ENCODE measurements around the gene GBP7.
"Not testable (repeated sequence)": the region's sequence is repeated elsewhere in the genome, so short reads cannot be mapped to it uniquely, and the experiment has no call there.

Gene GBP7

DNA sequence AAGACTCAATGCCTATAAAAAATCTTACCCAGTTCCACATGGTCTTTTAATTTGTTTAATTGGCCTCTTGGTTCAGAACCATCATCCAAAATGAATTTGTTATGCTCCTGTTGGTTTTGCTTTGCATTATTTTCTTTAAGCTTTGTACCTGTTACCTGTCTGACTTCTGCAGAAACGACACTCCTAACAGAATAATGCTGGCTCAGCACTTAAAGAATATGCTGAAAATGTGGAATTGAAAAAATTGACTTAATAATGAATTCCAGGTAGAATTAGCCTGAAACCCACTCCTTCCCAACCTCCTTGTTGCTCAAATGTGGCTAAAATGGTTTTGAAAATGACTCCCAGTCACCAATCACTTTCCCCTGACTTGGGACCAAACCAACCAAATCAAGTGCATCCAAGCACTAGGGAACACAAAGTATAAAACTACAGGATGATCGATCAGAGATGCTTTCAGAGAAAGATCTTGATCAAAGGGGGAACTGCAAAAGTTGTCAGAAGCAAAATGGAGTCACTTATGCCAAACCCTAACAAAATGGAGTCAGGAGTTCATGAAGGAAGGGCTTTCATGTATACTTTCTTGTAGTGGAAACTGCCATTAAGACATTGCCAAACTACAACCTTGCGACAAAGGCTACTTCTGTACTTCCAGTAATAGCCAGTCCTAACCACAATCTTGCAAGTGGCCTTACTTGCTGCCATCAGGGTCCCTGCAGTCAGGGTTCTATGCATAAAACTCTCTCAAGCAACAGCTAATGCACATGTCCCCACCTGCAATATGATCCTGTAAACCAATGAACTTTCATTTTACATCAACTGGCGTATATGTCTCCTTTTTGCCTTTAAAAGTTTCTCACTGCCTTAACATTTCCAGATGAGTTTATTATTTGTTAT, 5.4 kb downstream of the GBP7 start:
- DNase-seq (ENCODE audit: low spot score): no peak

DNA sequence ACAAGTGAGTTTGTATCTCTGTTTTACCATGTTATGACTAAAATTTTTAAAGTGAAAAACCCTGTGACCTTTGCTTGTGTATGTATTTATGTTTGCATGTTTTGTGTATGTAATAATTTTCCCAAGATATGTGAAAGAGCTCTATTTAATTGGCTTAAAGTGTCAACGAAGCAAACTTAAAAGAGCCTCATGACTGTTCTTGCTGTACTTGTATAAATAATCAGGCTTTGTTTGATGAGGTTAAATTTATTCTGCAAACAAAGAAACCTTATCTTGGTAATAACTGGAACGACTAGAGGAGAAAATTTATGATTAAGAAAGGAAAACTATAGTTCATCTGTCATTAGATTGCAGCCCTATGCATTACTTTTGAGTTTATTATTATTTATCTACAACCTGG, 6.6 kb downstream of the GBP7 start:
- no peak for DNase-seq (ENCODE audit: low spot score)

DNA sequence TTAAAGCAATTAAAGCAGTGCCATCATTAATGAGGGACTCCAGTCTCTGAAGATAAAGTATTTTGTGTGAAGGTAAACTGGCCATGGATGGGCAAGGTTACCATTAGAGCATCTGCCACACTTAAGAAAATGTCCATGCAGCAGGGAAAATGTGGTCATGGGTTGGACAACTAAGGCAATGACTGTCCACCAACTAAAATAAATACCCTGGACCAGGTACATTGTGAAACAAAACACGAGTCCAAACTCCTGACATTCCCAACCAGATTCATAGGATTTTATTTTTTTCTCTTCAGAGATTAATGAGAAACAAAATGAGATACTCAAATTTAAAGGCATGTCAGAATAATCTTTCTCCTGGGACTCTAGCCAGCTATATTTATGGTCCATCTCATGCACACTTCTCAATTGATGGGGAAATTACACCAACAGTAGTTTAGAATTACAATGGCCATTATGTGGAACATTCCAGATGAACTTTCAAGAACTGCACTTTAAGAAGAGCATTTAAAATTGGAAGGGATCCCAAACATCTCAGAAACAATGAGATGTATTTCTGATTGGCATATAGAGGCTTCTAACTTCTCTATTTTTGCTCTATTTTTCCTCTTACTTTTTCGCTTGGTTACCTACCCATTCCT, 8.1 kb downstream of the GBP7 start:
- no peak for DNase-seq (ENCODE audit: low spot score)

DNA sequence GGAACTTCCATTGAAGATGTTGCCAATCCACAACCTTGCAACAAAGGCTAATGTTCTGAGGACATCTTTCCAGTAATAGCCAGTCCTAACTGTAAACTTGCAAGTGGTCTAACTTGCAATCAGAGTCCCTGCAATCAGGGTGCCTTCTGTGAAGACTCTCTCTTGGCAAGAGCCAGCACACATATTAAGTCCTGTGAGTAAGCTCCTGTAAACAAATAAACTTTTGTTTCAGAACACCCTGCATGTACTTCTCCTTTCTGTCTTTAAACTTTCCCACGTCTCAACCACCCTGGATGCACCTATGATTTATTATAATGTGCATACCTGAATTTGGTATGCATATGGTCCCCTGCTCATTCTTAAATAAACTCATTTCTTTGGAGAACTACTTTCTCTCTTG, 9.1 kb downstream of the GBP7 start:
- no peak for DNase-seq (ENCODE audit: low spot score)

DNA sequence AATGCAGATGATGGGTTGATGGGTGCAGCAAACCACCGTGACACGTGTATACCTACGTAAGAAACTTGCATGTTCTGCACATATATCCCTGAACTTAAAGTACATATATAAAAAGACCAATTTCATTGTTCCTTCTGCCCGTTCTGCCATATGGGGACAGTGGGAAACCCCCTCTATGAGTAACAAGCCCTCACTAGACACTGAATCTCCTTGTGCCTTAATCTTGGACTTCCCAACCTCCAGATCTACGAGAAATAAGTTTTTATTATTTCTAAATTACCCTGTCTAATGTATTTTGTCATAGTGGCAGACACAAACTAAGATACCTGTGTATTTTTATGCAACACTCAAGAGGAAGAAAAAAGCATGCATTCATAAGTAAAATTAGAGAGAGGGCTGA, 10.0 kb downstream of the GBP7 start:
- DNase-seq (ENCODE audit: low spot score): no peak

DNA sequence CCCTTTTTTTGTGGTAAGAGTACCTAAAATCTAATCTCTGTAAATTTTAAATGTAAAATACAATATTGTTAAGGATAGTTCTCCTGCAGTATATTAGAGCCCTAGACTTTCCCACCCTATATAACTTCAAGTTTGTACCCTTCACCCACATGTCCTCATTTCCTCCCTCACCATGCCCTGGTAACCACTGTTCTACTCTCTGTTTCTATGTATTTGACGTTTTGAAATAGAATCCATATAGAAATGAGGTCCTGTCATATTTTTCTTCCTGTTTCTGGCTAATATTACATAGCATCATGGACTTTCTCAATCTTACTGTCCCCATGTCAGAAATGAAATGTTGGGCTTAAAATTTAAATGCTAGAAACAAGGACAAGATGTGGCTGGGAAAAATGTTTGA, 24.8 kb downstream of the GBP7 start:
- no peak for DNase-seq (ENCODE audit: low spot score)

DNA sequence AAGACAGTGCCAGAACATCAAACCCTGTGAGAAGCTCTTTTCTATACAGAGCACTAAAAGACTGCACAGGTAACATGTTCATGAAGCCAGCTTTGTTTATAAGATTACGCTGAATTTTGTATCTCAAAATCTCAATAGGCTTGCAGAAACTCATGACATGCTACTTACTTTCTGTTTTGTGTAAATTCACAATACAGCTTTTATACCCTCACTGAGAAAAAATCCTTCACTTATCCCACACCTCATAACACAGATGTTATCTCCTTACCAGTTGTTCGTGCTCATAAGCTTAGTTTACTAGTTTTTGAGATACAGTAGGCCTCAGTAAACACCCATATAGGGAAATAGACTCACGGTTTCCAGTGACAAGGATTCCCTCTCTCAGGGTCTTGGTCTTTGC, 25.8 kb downstream of the GBP7 start:
- DNase-seq (ENCODE audit: low spot score): no peak

DNA sequence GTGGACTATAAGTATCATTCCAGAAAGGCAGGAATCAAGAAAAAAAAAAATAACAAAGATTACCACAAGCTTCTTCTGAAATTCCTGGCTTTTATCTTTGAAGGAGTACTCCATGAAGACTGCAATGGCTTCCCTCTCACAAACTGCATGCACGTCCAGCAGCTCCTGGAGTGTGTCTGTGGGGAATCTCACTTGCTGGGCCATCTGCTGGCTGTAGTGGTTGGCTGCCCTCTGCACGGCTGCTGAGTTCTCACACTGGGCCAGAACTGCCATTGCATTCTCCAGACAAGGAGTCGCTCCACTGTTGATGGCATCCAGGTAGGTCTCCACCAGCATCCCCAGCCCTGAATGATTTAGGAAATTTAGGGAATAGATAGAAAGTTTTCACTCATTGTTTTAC, 26.6 kb downstream of the GBP7 start:
- no peak for DNase-seq (ENCODE audit: low spot score)

DNA sequence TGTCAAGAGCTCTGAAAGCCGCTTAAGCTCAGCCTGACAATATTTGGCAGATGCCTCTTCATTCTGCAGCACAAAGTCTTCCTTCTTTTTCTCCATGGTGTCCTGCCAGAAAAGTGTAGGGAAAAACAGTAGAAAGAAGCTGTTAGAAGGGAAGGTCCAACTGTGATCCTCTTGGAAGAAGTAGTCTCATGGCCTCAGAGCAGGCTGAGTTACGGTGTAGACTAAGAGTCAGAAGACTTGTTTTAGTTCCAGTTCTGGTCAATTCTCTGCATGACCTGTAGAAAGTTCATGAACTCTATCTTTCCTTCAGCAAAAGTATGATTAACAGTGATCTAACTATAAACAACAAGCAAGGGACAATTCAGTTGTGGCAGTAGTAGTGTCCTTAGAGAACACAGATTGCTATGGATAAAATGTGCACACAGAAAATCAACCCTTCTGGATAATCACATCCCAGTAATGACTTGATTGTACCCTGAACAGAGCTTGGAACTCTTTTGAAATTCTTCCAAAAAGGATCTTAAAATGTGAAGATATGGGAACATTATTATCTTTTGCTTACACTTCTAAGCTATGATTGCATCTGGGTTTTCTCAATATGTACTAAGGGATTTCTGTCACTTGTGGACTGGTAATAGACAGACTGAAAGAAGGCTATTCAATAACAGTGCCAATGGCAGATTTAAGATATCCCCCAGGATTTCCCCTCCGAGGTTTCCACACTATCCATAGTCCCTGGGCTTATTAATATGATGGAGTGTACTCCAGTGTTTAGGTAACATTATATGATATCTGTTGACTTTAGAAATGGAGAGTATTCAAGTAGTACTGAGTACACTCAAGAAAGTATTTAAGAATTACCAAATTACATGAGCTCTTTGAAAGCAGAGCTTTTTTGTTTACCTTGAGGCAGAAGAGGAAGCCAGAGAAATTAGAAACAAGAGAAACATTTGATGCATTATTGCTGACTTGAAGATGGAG, 27.8 kb downstream of the GBP7 start:
- DNase-seq (ENCODE audit: low spot score): no peak

DNA sequence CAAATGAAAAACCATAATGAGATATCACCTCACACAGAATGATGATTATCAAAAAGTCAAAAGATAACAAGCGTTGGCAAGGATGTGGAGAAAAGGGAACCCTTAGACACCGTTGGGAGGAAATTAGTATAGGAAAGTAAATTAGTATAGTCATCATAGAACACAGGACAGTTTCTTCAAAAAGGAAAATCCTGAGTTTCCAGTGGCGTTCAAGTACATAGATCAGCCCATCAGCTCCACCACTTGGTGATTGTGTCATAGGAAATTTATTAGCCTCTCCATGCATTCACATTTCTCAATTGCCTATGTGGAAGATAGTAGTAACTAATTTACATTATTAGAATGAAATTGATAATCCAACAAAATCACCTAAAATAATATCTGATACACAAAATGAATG, 29.1 kb downstream of the GBP7 start:
- no peak for DNase-seq (ENCODE audit: low spot score)

DNA sequence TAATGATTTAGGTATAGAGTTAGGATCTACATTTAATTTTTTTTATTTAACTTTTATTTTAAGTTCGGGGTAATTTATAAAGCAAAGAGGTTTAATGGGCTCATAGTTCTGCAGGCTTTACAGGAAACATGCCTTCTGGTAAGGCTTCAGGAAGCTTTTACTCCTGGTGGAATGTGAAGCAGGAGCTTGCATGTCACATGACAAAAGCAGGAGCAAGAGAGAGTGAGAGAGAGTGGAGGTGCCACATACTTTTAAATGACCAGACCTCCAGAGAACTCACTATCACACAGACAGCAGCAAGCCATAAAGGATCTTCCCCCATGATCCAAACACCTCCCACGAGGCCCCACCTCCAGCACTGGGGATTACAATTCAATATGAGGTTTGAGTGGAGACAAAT, 32.3 kb downstream of the GBP7 start:
- no peak for DNase-seq (ENCODE audit: low spot score)

DNA sequence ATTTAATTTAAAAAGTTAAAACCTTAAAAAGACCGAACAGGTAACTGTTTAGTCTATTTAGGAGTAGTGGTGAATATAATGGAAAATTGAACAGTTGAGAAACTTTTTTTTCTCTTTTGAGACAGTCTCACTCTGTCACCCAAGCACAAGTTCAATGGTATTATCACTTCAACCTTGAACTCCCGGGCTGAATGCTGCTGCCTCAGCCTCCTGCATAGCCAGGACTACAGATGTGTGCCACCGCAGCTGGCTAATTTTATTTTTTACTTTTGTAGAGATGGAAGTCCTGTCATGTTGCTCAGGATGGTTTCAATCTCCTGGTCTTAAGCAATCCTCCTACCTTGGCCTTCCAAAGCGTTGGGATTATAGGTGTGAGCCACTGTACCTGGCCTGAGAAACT, 33.6 kb downstream of the GBP7 start:
- DNase-seq (ENCODE audit: low spot score): no peak

DNA sequence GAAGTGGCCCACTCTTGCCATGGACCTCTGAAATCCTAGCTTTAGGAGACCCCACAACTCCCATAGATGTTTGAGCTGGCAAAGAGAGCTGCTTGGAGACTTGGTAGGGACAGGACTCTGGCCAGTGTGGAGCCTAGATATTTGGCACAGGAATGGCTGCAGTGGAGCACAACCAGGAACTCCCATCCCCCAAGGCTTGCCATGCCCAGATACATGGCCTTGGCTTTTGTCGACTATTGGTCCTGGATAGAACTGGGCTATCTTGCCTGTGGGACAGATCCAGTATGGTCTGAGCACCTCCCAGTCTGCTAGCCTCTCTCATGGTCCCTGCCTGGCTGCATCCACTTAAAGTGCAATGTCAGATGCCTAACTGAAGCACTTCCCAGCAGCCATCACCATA, 42.1 kb downstream of the GBP7 start:
- no peak for DNase-seq (ENCODE audit: low spot score)

DNA sequence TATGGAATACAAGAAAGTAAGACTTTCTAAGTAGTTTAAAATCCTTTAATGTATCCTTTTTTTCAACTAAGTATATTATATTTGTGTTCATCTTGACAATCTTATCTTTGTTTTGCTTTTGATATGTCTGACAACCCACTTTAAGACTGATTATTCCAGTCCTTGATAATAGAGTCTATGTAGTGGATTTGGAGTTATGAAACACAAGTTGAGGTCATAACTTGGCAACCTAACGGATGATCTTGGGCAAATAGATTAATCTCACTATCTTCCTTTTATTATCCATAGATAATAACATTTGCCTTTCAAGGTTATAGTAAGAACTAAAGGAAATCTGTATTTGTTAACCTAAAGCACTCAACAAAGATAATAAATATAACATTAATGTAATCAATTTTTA, 45.1 kb downstream of the GBP7 start:
- DNase-seq (ENCODE audit: low spot score): no peak

DNA sequence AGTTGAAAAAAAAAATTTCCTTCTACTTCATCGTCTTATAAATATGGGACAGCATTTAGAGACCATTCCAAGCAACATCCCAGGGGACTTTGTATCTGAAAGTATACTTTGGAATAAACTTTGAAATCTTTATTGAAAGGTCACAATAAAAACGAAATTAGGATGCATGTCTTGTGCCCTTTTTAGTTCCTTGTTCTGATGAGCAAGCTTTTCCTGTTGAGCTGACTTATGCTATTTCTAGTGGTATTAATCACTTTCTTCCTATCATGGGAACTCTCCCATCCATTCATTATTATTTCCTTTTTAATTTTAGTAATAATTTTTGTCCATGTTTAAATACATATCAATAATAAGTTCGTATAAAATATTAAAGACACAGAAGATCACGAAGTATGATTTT, 45.9 kb downstream of the GBP7 start:
- DNase-seq (ENCODE audit: low spot score): no peak

DNA sequence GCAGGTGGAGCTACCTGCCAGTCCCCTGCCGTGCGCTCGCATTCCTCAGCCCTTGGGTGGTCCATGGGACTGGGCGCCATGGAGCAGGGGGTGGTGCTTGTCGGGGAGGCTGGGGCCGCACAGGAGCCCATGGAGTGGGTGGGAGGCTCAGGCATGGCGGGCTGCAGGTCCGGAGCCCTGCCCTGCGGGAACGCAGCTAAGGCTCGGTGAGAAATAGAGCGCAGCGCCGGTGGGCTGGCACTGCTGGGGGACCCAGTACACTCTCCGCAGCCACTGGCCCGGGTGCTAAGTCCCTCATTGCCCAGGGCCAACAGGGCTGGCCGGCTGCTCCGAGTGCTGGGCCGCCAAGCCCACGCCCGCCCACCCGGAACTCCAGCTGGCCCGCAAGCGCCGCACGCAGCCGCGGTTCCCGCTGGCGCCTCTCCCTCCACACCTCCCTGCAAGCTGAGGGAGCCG, 47.8 kb downstream of the GBP7 start:
- DNase-seq (ENCODE audit: low spot score): not testable (repeated sequence)

DNA sequence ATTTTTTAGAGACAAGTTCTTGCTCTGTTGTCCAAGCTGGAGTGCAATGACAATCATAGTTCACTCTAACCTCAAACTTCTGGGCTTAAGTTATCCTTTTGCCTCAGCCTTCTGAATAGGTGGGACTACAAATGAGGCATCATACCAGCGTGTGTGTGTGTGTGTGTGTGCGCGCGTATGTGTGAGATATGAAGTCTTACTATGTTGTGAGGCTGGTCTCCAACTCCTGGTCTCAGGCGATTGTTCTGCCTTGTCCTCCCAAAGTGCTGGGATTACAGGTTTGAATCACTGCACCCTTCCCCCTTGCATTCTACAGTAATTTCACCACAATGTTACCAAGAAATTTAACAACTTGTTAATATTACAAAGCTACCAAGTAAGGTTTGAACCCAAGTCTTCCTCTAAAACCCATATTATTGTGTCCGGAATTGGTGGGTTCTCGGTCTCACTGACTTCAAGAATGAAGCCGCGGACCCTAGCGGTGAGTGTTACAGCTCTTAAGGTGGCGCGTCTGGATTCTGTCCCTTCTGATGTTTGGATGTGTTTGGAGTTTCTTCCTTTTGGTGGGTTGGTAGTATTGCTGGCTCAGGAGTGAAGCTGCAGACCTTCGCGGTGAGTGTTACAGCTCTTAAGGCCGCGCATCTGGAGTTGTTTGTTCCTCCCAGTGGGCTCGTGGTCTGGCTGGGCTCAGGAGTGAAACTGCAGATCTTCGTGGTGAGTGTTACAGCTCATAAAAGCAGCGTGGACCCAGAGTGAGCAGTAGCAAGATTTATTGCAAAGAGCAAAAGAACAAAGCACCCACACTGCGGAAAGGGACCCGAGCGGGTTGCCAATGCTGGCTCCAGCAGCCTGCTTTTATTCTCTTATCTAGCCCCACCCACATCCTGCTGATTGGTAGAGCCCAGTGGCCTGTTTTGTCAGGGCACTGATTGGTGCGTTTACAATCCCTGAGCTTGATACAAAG, 48.9 kb downstream of the GBP7 start:
- not testable (repeated sequence) for DNase-seq (ENCODE audit: low spot score)

DNA sequence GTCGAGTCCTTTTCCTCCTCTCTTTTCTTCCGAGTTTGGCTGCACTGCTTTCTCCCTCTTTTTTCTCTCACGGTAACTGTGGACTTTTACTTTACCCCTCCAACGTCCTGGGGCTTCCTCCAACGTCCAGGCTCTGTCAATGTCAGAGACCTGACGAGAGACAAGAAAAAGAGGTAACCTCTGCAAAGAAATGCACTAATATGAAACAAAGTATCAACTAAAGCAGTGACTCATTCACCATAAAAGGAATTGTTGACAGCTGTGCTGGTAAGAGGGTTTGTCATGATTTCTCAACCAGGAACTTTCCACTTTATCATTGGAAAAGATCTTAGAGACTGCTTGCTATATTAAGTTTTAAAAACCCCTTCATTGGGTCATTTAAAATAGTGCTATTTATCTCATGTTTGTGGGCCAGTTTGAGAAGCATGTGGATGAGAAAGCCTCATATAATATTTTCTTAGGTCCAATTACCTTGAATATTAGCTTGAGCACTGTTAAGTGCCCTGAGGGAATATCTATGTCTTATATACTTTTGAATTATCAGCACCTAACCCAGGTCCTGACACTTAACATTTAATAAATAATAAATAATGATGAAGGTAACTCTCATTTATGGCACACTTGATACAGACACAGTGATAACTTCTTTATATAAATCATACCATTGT, 49.8 kb downstream of the GBP7 start, which contains the start of gene GBP2:
Gene GBP2 (minus strand): TSS at position 202 of the 668 bp plus-strand sequence. CDS start 4,148 bp downstream, outside the sequence.
- DNase-seq (ENCODE audit: low spot score): peak; percentile 77

DNA sequence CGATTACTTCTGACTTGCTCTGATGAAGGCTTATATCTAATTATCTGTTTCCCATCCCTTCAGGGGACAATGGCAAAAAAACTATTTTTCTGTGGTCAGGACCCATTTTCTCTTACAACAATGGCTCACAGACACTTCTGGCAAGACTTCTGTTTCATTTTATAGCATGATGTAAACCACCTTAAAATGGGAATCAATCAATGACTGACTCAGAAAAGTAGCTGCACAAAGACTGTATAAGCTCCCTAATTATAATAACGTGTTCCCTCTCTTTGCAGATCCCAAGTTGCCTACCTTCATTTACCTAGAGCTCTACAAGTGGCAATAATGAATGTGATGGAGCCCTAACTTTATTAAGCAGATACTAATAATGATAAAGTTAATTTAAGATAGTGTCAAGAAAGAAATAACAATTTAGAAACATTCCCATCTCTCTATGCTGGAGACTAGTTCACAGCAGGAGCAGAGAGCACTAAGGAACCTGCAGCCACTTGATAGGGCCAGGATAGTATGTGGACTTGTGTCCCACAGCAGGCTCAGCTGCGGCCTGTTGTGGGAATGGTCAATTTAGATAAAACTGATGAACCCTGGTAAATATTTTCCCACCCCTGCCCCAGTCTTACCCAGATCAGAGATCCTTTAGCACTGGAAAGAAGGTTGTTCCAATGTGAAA, 50.4 kb downstream of the GBP7 start:
- no peak for DNase-seq (ENCODE audit: low spot score)

DNA sequence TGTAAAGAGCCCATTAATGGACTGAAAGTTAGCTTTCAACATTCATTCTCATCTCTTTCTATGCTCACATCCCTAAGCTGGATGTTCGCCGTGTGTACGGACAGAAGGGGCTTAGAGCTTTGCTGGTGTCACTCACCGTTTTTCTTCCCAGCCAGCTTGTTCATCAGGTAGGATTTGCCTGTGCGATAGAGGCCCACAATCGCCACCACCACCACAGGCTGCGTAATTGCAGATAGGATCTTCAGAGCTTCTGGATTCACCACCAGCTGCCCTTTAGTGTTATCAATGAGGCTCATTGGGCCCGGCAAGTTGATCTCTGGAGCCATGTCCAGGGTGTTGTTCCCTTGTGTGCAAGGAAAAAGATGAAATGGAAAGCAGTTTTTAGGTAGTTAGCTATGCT, 54.2 kb downstream of the GBP7 start:
- no peak for DNase-seq (ENCODE audit: low spot score)

All from LoVo (cell line).